Uterus (tissue), 2 donors: ENCODE measurements around the gene FAM221B.

Experiments used
- POLR2A ChIP-seq, 2 donors: fragments of 450-650 bp; IDR thresholded peaks; one replicate each; pipeline ENCODE4 v1.6.1; 2016; ENCODE audit warnings: antibody characterized with exemption in 2 of 2, mild to moderate bottlenecking in 1 of 2, moderate library complexity in 1 of 2
- TF ChIP-seq, protein P1 (sequence below), 4 experiments: fragments of 200-600 bp in 2 of 4; fragments of 450-650 bp in 2 of 4; sonication (generic) in 2 of 4; IDR thresholded peaks; one replicate each; pipeline ENCODE4 v1.5.1; 2016 to 2019; ENCODE audit warnings: antibody characterized with exemption in 4 of 4, mild to moderate bottlenecking in 2 of 4, moderate library complexity in 1 of 4

DNA sequence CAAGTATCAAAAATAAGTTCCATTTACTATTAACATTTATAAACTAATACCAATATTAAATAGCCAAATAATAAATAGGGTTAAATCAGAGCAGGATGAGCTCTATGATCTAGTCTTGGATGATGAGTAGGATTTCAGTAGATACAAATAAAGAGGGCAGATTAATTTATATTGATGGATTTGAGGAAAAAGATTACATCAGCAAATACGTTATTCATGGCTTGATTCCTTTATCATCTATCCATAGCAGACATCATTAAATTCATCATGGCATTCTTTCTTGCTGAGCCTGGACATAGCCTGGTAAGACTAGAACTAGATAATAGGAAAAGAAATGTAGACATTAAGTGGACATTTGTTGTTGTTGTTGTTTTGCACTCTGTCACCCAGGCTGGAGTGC lies 61.1 kb downstream of the FAM221B start:
- TF ChIP-seq, protein P1, sequence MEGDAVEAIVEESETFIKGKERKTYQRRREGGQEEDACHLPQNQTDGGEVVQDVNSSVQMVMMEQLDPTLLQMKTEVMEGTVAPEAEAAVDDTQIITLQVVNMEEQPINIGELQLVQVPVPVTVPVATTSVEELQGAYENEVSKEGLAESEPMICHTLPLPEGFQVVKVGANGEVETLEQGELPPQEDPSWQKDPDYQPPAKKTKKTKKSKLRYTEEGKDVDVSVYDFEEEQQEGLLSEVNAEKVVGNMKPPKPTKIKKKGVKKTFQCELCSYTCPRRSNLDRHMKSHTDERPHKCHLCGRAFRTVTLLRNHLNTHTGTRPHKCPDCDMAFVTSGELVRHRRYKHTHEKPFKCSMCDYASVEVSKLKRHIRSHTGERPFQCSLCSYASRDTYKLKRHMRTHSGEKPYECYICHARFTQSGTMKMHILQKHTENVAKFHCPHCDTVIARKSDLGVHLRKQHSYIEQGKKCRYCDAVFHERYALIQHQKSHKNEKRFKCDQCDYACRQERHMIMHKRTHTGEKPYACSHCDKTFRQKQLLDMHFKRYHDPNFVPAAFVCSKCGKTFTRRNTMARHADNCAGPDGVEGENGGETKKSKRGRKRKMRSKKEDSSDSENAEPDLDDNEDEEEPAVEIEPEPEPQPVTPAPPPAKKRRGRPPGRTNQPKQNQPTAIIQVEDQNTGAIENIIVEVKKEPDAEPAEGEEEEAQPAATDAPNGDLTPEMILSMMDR (IDR thresholded peaks at IDR 0.05): no peak
- no peak for TF ChIP-seq POLR2A (IDR thresholded peaks at IDR 0.05)
